Suprapubic skin (tissue), 4 donors: Measurements from ENCODE around the gene TMC7. TPM values are rescaled to one million over a fixed set of nuclear protein-coding genes. Genes with fewer than 3 reads are reported as not detected.
"Not testable (repeated sequence)": the region's sequence is repeated elsewhere in the genome, so short reads cannot be mapped to it uniquely, and the experiment has no call there.

Source experiments
- DNase-seq, 2 donors: peaks; one replicate each; pipeline ENCODE4 v3.0.0-alpha.2; 2019; ENCODE audit warnings: low spot score in 2 of 2
- H3K27ac ChIP-seq: fragments of 200-600 bp; sonication (generic); one replicate; pipeline ENCODE4 v1.5.1; 2019
- H3K27me3 ChIP-seq: fragments of 200-600 bp; sonication (generic); one replicate; pipeline ENCODE4 v1.5.1; 2019
- H3K36me3 ChIP-seq: fragments of 200-600 bp; sonication (generic); one replicate; pipeline ENCODE4 v1.5.1; 2019
- H3K4me1 ChIP-seq: fragments of 200-600 bp; sonication (generic); one replicate; pipeline ENCODE4 v1.5.1; 2019
- H3K4me3 ChIP-seq: fragments of 200-600 bp; sonication (generic); one replicate; pipeline ENCODE4 v1.5.1; 2019; ENCODE audit warnings: mild to moderate bottlenecking
- H3K9me3 ChIP-seq: fragments of 200-600 bp; sonication (generic); one replicate; pipeline ENCODE4 v1.5.1; 2019
- EP300 ChIP-seq: sonication (generic); formaldehyde crosslinking; IDR thresholded peaks from one replicate; pipeline ENCODE4 v1.6.1; 2017; ENCODE audit warnings: antibody characterized with exemption
- POLR2A ChIP-seq, 2 donors: fragments of 450-650 bp; IDR thresholded peaks; one replicate each; pipeline ENCODE4 v1.6.1; 2017; ENCODE audit warnings: antibody characterized with exemption in 2 of 2, mild to moderate bottlenecking in 2 of 2, moderate library complexity in 2 of 2
- POLR2AphosphoS5 ChIP-seq, 3 donors: sonication (generic); formaldehyde crosslinking; IDR thresholded peaks; one replicate each; pipeline ENCODE4 v1.6.1; 2017; ENCODE audit warnings: antibody characterized with exemption in 3 of 3
- WGBS: methylation state at CpG from one replicate; pipeline ENCODE4 v1.1.5; 2018; 5-methylcytosine and 5-hydroxymethylcytosine counted together
- total RNA-seq, 4 donors: library from RNA; depleted of rRNA; stranded (reverse); fragments of >200 nt; gene quantifications; one replicate each; pipeline ENCODE4 v1.1.0, GENCODE V29; 2016
- TF ChIP-seq, protein P1 (sequence below), 2 donors: fragments of 200-600 bp in 1 of 2; fragments of 450-650 bp in 1 of 2; sonication (generic) in 1 of 2; IDR thresholded peaks; one replicate each; pipeline ENCODE4 v1.5.1; 2016 to 2019; ENCODE audit warnings: antibody characterized with exemption in 2 of 2, mild to moderate bottlenecking in 1 of 2, moderate library complexity in 1 of 2

Gene TMC7
- total RNA-seq, 4 donors from 2014 or later = 0.52 to 2.7 (median 1.6) TPM

DNA sequence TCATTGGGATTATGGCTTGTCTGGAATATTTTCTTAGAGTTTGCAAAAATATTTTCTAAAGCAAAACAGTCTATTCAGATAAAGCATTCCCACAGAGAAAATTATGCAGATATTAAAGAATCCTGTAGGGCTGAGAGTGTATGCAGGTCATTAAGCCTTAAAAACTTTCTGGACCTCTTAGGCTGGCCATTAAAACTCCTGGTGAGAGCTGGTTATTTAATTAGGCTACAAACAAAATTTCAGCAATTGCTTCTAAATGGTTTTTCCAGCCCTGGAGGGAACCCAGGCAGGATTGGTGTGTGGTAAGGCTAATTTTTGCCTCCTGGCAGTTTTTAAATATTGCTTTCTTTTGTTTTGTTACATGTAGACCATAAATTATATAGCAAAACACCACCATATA is 30.2 kb upstream of the TMC7 start:
- H3K4me3 ChIP-seq = no peak overlapping the region
- no peaks in the 10 kb centered on the region for H3K4me1 ChIP-seq
- H3K9me3 ChIP-seq = no peaks in the 10 kb centered on the region
- no peak for TF ChIP-seq EP300
- no peak for TF ChIP-seq POLR2AphosphoS5 (IDR thresholded peaks at IDR 0.05)
- no peak for TF ChIP-seq POLR2A (IDR thresholded peaks at IDR 0.05)
- TF ChIP-seq, protein P1, sequence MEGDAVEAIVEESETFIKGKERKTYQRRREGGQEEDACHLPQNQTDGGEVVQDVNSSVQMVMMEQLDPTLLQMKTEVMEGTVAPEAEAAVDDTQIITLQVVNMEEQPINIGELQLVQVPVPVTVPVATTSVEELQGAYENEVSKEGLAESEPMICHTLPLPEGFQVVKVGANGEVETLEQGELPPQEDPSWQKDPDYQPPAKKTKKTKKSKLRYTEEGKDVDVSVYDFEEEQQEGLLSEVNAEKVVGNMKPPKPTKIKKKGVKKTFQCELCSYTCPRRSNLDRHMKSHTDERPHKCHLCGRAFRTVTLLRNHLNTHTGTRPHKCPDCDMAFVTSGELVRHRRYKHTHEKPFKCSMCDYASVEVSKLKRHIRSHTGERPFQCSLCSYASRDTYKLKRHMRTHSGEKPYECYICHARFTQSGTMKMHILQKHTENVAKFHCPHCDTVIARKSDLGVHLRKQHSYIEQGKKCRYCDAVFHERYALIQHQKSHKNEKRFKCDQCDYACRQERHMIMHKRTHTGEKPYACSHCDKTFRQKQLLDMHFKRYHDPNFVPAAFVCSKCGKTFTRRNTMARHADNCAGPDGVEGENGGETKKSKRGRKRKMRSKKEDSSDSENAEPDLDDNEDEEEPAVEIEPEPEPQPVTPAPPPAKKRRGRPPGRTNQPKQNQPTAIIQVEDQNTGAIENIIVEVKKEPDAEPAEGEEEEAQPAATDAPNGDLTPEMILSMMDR (IDR thresholded peaks at IDR 0.05) = no peak
- H3K27me3 ChIP-seq = no peaks in the 10 kb centered on the region
- H3K36me3 ChIP-seq = no peaks in the 10 kb centered on the region
- DNase-seq = no peak
- H3K27ac ChIP-seq = no peak overlapping the region

DNA sequence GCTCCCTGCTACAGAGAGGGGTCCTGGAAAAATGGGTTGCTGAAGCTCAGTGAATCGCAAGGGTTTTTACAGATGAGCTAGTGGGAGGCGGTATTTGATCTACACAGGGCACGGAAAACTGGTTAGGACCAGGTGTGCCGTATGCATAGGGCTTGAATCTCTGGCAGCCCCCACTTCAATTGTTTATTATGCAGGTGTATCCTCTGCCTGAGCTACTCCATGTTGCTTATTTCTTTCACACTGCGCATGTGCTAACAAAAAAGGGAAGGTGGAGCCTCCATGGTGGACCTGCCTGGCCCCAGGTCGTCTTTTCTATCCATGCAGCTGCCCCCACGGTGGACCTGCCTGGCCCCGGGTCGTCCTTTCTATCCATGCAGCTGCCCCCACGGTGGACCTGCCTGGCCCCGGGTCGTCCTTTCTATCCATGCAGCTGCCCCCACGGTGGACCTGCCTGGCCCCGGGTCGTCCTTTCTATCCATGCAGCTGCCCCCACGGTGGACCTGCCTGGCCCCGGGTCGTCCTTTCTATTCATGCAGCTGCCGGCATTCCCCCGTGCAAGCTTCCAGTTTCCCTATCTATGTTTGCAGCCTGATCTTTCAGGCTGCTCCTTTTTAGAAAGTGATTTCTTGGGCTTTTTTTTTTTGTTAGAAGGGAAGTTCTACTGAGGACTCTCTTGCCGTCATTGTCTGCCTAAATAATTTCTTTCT is 27.7 kb upstream of the TMC7 start:
- Histone ChIP-seq H3K4me1 (peaks cover 11% of the 10 kb centered on the region), H3K4me3 (peak overlapping the region; percentile 26)
- not testable (repeated sequence) for H3K27ac ChIP-seq, H3K36me3 ChIP-seq, DNase-seq, H3K9me3 ChIP-seq, H3K27me3 ChIP-seq
- 40% methylated on average over 16 of the region's 21 CpGs for WGBS

DNA sequence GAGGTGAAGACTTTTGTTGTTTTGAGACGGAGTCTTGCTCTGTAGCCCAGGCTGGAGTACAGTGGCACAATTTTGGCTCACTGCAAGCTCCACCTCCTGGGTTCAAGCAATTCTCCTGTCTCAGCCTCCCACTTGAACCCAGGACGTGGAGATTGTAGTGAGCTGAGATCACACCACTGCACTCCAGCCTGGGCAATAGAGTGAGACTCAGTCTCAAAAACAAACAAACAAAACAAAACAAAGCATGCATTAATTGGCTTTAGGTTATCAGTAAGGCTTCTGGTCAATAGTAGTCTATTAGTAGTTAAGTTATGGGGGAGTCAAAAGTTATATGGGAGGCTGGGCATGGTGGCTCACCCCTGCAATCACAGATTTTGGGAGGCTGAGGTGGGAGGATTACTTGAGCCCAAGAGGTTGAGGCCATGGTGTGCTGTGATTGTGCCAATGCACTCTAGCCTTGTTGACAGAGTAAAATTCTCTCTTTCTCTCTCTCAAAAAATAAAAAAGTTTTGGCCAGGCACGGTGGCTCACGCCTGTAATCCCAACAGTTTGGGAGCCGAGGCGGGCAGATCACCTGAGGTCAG is 27.0 kb upstream of the TMC7 start:
- WGBS = 68% methylated on average over 6 of the region's 6 CpGs
- not testable (repeated sequence) for H3K36me3 ChIP-seq, H3K27ac ChIP-seq, H3K27me3 ChIP-seq, H3K9me3 ChIP-seq, DNase-seq
- Histone ChIP-seq H3K4me3 (peak overlapping the region; percentile 26), H3K4me1 (peaks cover 18% of the 10 kb centered on the region)

DNA sequence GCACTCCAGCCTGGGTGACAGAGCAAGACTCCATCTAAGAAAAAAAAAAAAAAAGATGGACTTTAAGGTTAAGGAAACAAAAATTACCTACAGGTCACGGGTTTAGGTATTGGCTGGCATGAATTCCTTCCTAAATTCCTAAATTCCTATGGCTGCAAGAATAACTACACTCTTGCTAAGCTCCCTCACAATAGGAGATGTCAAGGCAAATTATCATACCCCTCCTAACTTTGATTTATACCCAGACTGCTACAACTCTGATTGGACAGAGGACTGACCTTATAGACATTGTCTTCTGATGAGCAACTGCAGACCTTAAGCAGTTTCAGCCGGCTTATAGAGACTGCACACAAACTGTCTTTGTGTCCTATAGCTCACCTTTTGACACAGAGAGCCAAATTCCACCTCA is 25.1 kb upstream of the TMC7 start:
- no peak overlapping the region for H3K4me3 ChIP-seq
- H3K27me3 ChIP-seq = no peaks in the 10 kb centered on the region
- H3K36me3 ChIP-seq = no peaks in the 10 kb centered on the region
- H3K27ac ChIP-seq = no peak overlapping the region
- H3K9me3 ChIP-seq = no peaks in the 10 kb centered on the region
- TF ChIP-seq EP300 (no peak), POLR2AphosphoS5 (IDR thresholded peaks at IDR 0.05) (no peak), POLR2A (IDR thresholded peaks at IDR 0.05) (no peak)
- TF ChIP-seq, protein P1 (IDR thresholded peaks at IDR 0.05) = no peak
- H3K4me1 ChIP-seq = peaks cover 29% of the 10 kb centered on the region
- WGBS = 55% methylated on average over 2 of the region's 2 CpGs
- DNase-seq = no peak

DNA sequence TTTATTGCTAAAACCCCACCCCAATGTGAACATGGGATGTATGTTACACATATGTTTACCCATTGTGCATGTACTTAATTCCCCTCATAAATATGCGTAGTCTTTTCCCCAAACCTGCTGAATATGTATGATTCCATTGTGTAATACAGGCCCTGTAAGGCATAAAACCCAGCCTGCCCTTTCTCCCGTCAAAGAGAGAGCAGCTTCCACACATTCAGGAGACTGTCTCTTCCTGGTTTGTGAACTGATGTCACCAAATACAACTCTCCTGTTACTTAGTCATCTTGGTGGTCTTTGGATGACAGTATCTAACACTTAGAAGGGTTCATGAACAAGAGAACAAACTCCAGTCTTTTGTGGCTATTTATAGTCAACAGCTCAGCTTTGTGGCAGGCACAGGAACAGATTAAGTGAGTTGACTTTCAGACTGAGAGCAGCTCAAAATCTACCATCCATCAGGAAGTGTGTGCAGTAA is 24.7 kb upstream of the TMC7 start:
- H3K27ac ChIP-seq = peak overlapping the region; percentile 51
- H3K36me3 ChIP-seq = no peaks in the 10 kb centered on the region
- H3K4me3 ChIP-seq = no peak overlapping the region
- no peak for TF ChIP-seq POLR2A (IDR thresholded peaks at IDR 0.05)
- TF ChIP-seq EP300 = no peak
- no peak for TF ChIP-seq POLR2AphosphoS5 (IDR thresholded peaks at IDR 0.05)
- TF ChIP-seq, protein P1 (IDR thresholded peaks at IDR 0.05) = no peak
- no peak for DNase-seq
- 31% methylated on average over 2 of the region's 2 CpGs for WGBS
- no peaks in the 10 kb centered on the region for H3K27me3 ChIP-seq
- no peaks in the 10 kb centered on the region for H3K9me3 ChIP-seq
- H3K4me1 ChIP-seq = peaks cover 29% of the 10 kb centered on the region

DNA sequence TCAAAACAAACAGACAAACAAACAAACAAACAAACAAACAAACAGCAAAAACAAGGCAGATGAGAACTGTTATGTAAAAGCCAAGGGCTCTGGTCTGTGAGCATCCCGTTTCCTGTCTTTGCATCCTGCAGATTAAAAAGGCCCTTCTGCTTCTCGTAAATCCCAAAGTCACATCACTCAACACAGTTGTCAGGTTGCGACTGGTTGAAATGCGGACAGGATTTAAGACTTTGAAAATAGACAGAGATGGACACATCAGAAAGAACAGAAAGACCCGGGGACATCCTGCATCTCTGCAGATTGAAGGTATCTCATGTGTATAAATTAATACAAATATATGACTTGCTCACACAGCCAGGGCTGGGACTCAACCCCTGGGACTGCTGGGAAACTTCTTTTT is 18.2 kb upstream of the TMC7 start:
- no peaks in the 10 kb centered on the region for H3K9me3 ChIP-seq
- no peak overlapping the region for H3K4me3 ChIP-seq
- H3K4me1 ChIP-seq = peaks cover 22% of the 10 kb centered on the region
- H3K27ac ChIP-seq = no peak overlapping the region
- DNase-seq = no peak
- 76% methylated on average over 5 of the region's 5 CpGs for WGBS
- no peaks in the 10 kb centered on the region for H3K27me3 ChIP-seq
- no peaks in the 10 kb centered on the region for H3K36me3 ChIP-seq
- TF ChIP-seq POLR2A (IDR thresholded peaks at IDR 0.05) (no peak), POLR2AphosphoS5 (IDR thresholded peaks at IDR 0.05) (no peak), EP300 (no peak)
- TF ChIP-seq, protein P1 (IDR thresholded peaks at IDR 0.05) = no peak
